GM18858 (cell line): ENCODE results near the gene SNRNP40.

Source experiments
- ATAC-seq: cut with Tn5 transposase; IDR thresholded peaks from one replicate; pipeline ENCODE4 v1.9.1; 2021; ENCODE audit not compliant: unreplicated experiment

SNRNP40 gene

GRCh38 chr1:31232689-31233088 lies 63.9 kb downstream of the SNRNP40 start:
- ATAC-seq, result no peak

GRCh38 chr1:31231802-31232201 lies 64.8 kb downstream of the SNRNP40 start:
- ATAC-seq, result no peak

GRCh38 chr1:31230378-31230777 lies 66.2 kb downstream of the SNRNP40 start:
- no peak for ATAC-seq

- ATAC-seq, result no peak
Measured at GRCh38 chr1:31228986-31229385, 67.6 kb downstream of the SNRNP40 start.

DNA sequence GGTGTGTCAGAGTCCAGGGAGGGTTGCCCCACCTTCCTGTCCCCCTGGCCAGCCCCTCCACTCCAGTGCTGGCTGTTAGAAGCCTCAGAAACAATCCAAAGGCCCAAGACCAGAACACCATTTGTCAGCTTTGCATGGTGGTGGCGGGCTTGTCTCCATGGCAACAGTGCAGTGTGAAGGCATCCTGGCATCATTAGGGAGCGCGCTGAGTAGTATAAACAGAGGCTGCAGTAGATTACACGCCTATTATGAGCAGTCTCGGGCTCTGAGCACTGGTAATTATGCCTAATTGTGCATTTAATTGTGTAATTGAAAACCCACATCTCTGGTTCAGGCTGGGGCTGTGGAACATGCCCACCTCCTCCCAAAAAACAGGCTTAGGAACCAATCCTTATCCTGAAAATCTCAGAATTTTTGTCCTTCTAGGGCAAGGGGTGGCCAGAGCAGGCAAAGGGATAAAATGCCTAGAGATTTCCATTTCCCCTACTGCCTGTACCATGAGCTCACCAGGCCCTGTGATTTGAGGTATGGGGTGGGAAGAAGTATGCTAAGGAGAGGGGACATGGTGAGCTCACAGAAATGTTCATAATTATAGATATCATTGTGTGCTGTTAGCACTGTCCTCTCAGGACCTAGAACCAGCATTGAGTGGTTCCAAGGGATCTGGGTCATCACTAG lies 68.6 kb downstream of the SNRNP40 start:
- no peak for ATAC-seq

GRCh38 chr1:31224068-31224467 lies 72.5 kb downstream of the SNRNP40 start:
- ATAC-seq, result no peak

DNA sequence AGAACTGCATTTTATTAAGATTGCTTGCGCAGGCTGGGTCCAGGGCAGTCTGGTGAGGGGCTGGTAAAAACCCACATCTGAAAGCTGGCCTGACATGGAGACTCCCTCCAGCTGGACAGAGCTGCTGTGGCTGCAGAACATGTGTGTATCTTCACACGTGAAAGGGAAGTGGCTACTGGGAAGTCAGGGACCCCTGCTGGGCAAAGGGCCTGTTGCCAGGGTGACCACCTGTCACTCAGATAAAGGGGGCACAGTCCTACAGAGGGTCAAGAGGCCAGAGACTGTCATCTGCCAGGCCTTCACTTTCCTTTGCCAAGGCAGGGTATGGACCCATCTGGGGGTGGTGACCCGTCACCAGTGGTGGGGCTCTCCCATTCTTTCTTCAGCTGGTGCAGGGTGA lies 74.4 kb downstream of the SNRNP40 start:
- no peak for ATAC-seq

DNA sequence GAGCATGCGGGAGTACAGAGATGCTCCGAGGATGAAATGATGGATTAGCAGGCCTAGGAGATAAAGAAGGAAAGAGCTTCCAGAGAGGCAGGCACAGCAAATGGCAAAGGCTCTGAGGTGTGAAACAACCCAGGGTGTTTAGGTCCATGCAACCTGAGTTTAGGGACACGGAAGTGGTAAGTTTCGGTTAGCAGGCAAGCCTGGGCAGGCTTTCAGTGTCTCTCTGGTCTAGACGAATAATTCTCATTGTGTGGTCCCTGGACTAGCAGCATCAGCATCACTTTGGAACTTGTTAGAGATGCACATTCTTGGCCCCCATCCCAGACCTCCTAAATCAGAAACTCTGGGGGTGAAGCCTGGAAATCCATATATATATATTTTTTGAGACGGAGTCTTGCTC lies 75.5 kb downstream of the SNRNP40 start:
- no peak for ATAC-seq

DNA sequence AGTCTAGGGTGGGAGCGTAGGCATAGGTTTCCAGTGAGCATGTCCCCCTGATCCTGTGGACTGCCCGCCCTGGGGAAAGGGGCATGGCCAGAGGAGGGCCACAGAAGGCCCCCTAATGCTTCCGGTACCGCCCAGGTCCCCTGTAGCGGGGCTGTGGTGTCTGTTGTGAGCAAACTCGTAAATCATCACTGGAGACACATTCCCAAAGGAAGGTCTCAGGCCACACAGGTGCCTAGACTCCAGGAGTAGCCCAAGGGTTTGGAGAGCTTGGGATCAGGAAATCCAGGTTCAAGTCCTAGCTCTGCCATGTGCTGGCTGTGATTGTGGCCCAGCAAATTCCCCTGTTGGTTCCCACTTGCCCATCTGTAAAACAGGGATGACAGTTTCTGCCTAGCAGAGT lies 77.1 kb downstream of the SNRNP40 start:
- ATAC-seq, result no peak

DNA sequence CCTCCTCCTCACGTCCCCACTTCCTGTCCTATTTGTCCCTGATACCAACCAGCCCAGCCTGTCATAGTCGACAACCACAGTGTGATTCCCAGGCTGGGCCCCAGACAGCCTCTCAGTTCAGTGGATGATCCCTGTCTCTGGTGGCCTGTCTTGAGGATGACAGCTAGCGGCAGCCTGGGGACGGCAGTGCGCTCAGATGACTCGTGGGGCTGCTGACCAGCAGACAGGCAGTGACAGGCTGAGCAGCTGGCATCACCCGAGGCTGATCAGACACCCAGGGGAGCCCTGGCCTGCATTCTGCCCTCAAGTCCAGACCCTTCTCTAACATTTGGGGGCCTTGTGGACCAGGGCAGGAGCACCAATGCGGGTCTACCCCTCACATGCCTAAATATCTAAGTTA lies 77.9 kb downstream of the SNRNP40 start:
- no peak for ATAC-seq

- ATAC-seq, result no peak
Measured at GRCh38 chr1:31216016-31216415, 80.6 kb downstream of the SNRNP40 start.

- no peak for ATAC-seq
Measured at GRCh38 chr1:31215065-31215570, 81.5 kb downstream of the SNRNP40 start.

DNA sequence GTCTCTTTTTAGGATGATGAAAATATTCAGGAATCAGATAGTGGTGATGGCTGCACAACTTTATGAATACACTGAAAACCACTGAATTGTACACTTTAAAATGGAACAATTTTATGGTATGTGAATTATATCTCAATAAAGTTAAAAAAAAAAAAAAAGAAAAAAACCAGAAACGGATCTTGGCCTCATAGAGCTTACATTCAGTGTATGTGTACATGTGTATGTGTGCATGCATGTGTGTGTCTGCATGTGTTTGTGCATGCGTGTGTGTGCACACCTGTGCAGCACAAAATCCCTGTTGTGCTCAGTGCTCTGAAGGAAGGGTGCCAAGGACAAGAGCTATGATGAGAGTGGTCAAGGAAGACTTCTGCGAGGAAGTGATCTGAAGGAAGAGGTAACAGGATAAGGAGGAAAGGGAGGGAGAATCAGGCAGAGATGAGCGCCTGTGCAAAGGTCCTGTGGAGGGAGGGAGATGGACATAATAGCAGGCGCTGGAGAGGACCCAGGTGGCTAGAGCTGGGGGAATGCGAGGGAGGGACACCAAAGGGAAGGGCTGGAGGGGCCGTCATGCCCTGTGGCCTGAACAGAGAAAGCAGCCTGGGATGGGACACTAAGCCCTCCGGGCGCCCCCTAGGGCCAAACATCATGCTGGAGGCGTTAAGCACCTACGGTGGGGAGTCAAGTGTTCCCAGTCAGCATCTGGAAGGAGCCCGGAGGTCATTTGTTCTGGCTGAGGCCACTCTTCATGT lies 82.1 kb downstream of the SNRNP40 start:
- ATAC-seq, result no peak
